ENCODE measurements around the gene CDH23. TPM values are rescaled to one million over a fixed set of nuclear protein-coding genes. Genes with fewer than 3 reads are reported as not detected.

CDH23 gene
- total RNA-seq, 2 experiments from 2014 or later = 4.0 to 4.5 TPM

- Mint-ChIP-seq H3K9me3 (peaks cover 3% of the 10 kb centered on the region), H3K36me3 (ENCODE audit: low read depth) (peaks cover 10% of the 10 kb centered on the region), H3K27me3 (no peaks in the 10 kb centered on the region), H3K27ac (peak overlapping the region; percentile 98), H3K4me1 (peaks cover 92% of the 10 kb centered on the region), H3K4me3 (no peak overlapping the region)
- CTCF ChIA-PET = interaction anchor here (1.3 to 6.0 kb wide), 6 partner anchors 8 to 21 kb away, joined by 3 to 39 read pairs (median 6); no protein-coding TSS in a partner anchor
- DNase-seq = no peak
- POLR2A ChIA-PET = no interaction called here
Observed at GRCh38 chr10:71729161-71729636, 332.5 kb downstream of the CDH23 start.

- H3K4me1 Mint-ChIP-seq = peaks cover 93% of the 10 kb centered on the region
- H3K4me3 Mint-ChIP-seq = no peak overlapping the region
- H3K27ac Mint-ChIP-seq = no peak overlapping the region
- H3K36me3 Mint-ChIP-seq (ENCODE audit: low read depth) = peaks cover 10% of the 10 kb centered on the region
- DNase-seq = no peak
- ChIA-PET POLR2A (no interaction called here), CTCF (interaction anchor here (1.1 to 6.0 kb wide), 7 partner anchors 10 to 42 kb away, joined by 3 to 39 read pairs (median 4); no protein-coding TSS in a partner anchor)
- peaks cover 3% of the 10 kb centered on the region for H3K9me3 Mint-ChIP-seq
- H3K27me3 Mint-ChIP-seq = no peaks in the 10 kb centered on the region
Observed at GRCh38 chr10:71731791-71732190, 335.1 kb downstream of the CDH23 start.

GRCh38 chr10:71734797-71735196 is 338.1 kb downstream of the CDH23 start:
- CTCF ChIA-PET = interaction anchor here (1.1 to 5.0 kb wide), 4 partner anchors 10 to 38 kb away, joined by 3 to 27 read pairs (median 21); partner anchors contain the start of gene VSIR
- H3K27me3 Mint-ChIP-seq = no peaks in the 10 kb centered on the region
- H3K36me3 Mint-ChIP-seq (ENCODE audit: low read depth) = peaks cover 12% of the 10 kb centered on the region
- H3K4me3 Mint-ChIP-seq = no peak overlapping the region
- DNase-seq = no peak
- peak overlapping the region; percentile 89 for H3K27ac Mint-ChIP-seq
- peaks cover 3% of the 10 kb centered on the region for H3K9me3 Mint-ChIP-seq
- H3K4me1 Mint-ChIP-seq = peaks cover 92% of the 10 kb centered on the region
- POLR2A ChIA-PET = no interaction called here

- Mint-ChIP-seq H3K36me3 (ENCODE audit: low read depth) (peaks cover 12% of the 10 kb centered on the region), H3K9me3 (peaks cover 3% of the 10 kb centered on the region), H3K27me3 (no peaks in the 10 kb centered on the region), H3K27ac (peak overlapping the region; percentile 89), H3K4me3 (peak overlapping the region; percentile 48), H3K4me1 (peaks cover 97% of the 10 kb centered on the region)
- CTCF ChIA-PET = interaction anchor here (0.6 to 5.0 kb wide), 11 partner anchors 10 to 334 kb away, joined by 3 to 27 read pairs (median 3); partner anchors contain the start of genes C10orf105 and VSIR
- peak; percentile 72 for DNase-seq
- POLR2A ChIA-PET = interaction anchor here (0.7 to 1.7 kb wide), 3 partner anchors 10 to 33 kb away, joined by 3 to 6 read pairs (median 3); no protein-coding TSS in a partner anchor
Observed at GRCh38 chr10:71735709-71736569, 339.2 kb downstream of the CDH23 start.

GRCh38 chr10:71736570-71736952 is 339.8 kb downstream of the CDH23 start:
- DNase-seq = no peak
- POLR2A ChIA-PET = interaction anchor here (1.1 to 1.7 kb wide), 2 partner anchors 21 to 33 kb away, joined by 3 to 6 read pairs; no protein-coding TSS in a partner anchor
- Mint-ChIP-seq H3K4me1 (peaks cover 97% of the 10 kb centered on the region), H3K36me3 (ENCODE audit: low read depth) (peaks cover 12% of the 10 kb centered on the region), H3K27ac (peak overlapping the region; percentile 89), H3K4me3 (peak overlapping the region; percentile 48), H3K27me3 (no peaks in the 10 kb centered on the region), H3K9me3 (peaks cover 3% of the 10 kb centered on the region)
- CTCF ChIA-PET = interaction anchor here (1.0 to 5.0 kb wide), 9 partner anchors 9 to 40 kb away, joined by 3 to 27 read pairs (median 4); partner anchors contain the start of genes C10orf105 and VSIR

GRCh38 chr10:71737001-71737833 is 340.5 kb downstream of the CDH23 start:
- Mint-ChIP-seq H3K9me3 (peaks cover 3% of the 10 kb centered on the region), H3K27me3 (no peaks in the 10 kb centered on the region), H3K27ac (peak overlapping the region; percentile 89), H3K4me1 (peaks cover 97% of the 10 kb centered on the region), H3K4me3 (no peak overlapping the region), H3K36me3 (ENCODE audit: low read depth) (peaks cover 12% of the 10 kb centered on the region)
- ChIA-PET CTCF (interaction anchor here (0.9 to 5.0 kb wide), 7 partner anchors 8 to 41 kb away, joined by 3 to 27 read pairs (median 5); partner anchors contain the start of genes C10orf105 and VSIR), POLR2A (interaction anchor here (1.7 kb wide), 1 partner anchor 20 kb away, joined by 6 read pairs; no protein-coding TSS in a partner anchor)
- DNase-seq = no peak

- Mint-ChIP-seq H3K27me3 (no peaks in the 10 kb centered on the region), H3K36me3 (ENCODE audit: low read depth) (peaks cover 15% of the 10 kb centered on the region), H3K4me1 (peaks cover 97% of the 10 kb centered on the region), H3K4me3 (no peak overlapping the region), H3K27ac (peak overlapping the region; percentile 89), H3K9me3 (peaks cover 3% of the 10 kb centered on the region)
- ChIA-PET POLR2A (interaction anchor here (1.7 kb wide), 1 partner anchor 20 kb away, joined by 6 read pairs; no protein-coding TSS in a partner anchor), CTCF (interaction anchor here (0.9 to 5.0 kb wide), 6 partner anchors 8 to 35 kb away, joined by 3 to 27 read pairs (median 12); partner anchors contain the start of genes C10orf105 and VSIR)
- DNase-seq = no peak
Observed at GRCh38 chr10:71737834-71738197, 341.1 kb downstream of the CDH23 start.

GRCh38 chr10:71739358-71739900 is 342.7 kb downstream of the CDH23 start:
- ChIA-PET CTCF (interaction anchor here (0.6 to 5.0 kb wide), 7 partner anchors 9 to 218 kb away, joined by 3 to 22 read pairs (median 7); partner anchors contain the start of gene VSIR), POLR2A (no interaction called here)
- Mint-ChIP-seq H3K27ac (peak overlapping the region; percentile 71), H3K36me3 (ENCODE audit: low read depth) (peaks cover 13% of the 10 kb centered on the region), H3K4me1 (peaks cover 97% of the 10 kb centered on the region), H3K9me3 (no peaks in the 10 kb centered on the region), H3K4me3 (no peak overlapping the region), H3K27me3 (no peaks in the 10 kb centered on the region)
- DNase-seq = no peak

- no peaks in the 10 kb centered on the region for H3K27me3 Mint-ChIP-seq
- no peak for DNase-seq
- H3K4me1 Mint-ChIP-seq = peaks cover 97% of the 10 kb centered on the region
- H3K27ac Mint-ChIP-seq = peak overlapping the region; percentile 71
- peaks cover 19% of the 10 kb centered on the region for H3K36me3 Mint-ChIP-seq (ENCODE audit: low read depth)
- no peak overlapping the region for H3K4me3 Mint-ChIP-seq
- no peaks in the 10 kb centered on the region for H3K9me3 Mint-ChIP-seq
- CTCF ChIA-PET = interaction anchor here (0.6 to 4.6 kb wide), 9 partner anchors 9 to 218 kb away, joined by 3 to 39 read pairs (median 4); partner anchors contain the start of gene VSIR
- POLR2A ChIA-PET = no interaction called here
Observed at GRCh38 chr10:71740069-71740653, 343.4 kb downstream of the CDH23 start.

- Mint-ChIP-seq H3K4me1 (peaks cover 97% of the 10 kb centered on the region), H3K27ac (peak overlapping the region; percentile 87), H3K27me3 (no peaks in the 10 kb centered on the region), H3K36me3 (ENCODE audit: low read depth) (peaks cover 25% of the 10 kb centered on the region), H3K9me3 (no peaks in the 10 kb centered on the region), H3K4me3 (peak overlapping the region; percentile 37)
- DNase-seq = no peak
- POLR2A ChIA-PET = interaction anchor here (0.8 kb wide), 1 partner anchor 16 kb away, joined by 3 read pairs; no protein-coding TSS in a partner anchor
- CTCF ChIA-PET = interaction anchor here (0.9 to 4.6 kb wide), 8 partner anchors 8 to 33 kb away, joined by 3 to 39 read pairs (median 8); partner anchors contain the start of gene VSIR
Observed at GRCh38 chr10:71741029-71741428, 344.3 kb downstream of the CDH23 start.

GRCh38 chr10:71741671-71742070 is 345.0 kb downstream of the CDH23 start:
- no peak for DNase-seq
- H3K36me3 Mint-ChIP-seq (ENCODE audit: low read depth) = peaks cover 25% of the 10 kb centered on the region
- ChIA-PET POLR2A (no interaction called here), CTCF (interaction anchor here (0.5 to 4.6 kb wide), 8 partner anchors 9 to 373 kb away, joined by 3 to 39 read pairs (median 7); partner anchors contain the start of gene VSIR)
- peaks cover 97% of the 10 kb centered on the region for H3K4me1 Mint-ChIP-seq
- H3K27me3 Mint-ChIP-seq = no peaks in the 10 kb centered on the region
- peak overlapping the region; percentile 87 for H3K27ac Mint-ChIP-seq
- peak overlapping the region; percentile 37 for H3K4me3 Mint-ChIP-seq
- H3K9me3 Mint-ChIP-seq = no peaks in the 10 kb centered on the region

Measured in activated CD4-positive, alpha-beta T cell treated with anti-CD3 and anti-CD28 coated beads, Interleukin-2, amount 10 ng/mL, durations not matched to agents 7 days and 5 days (primary cell).